Keratinocyte (primary cell): ENCODE data around the gene ACKR3. TPM values are rescaled to one million over a fixed set of nuclear protein-coding genes. Genes with fewer than 3 reads are reported as not detected.

Experiments used
- DNase-seq: peaks from one replicate; pipeline ENCODE4 v3.0.0-alpha.2; 2011; ENCODE audit warnings: low read depth, missing footprints, low spot score
- FAIRE-seq: peaks from 2 replicates; lab custom pipeline; 2011; peaks lifted over from hg19 to GRCh38; lab: Jason Lieb, UNC
- H2AFZ ChIP-seq: 2 replicates; pipeline ENCODE4 v1.6.0; 2012; ENCODE audit warnings: low read length, control low read depth, inconsistent platforms; ENCODE audit not compliant: control insufficient read depth
- H3K27ac ChIP-seq: 2 replicates; pipeline ENCODE4 v1.5.1; 2011; ENCODE audit warnings: low read length; ENCODE audit not compliant: control insufficient read depth, insufficient read depth
- H3K27me3 ChIP-seq: 3 replicates; pipeline ENCODE4 v1.6.0; 2011; ENCODE audit warnings: low read length; ENCODE audit not compliant: control insufficient read depth, insufficient read depth; ENCODE audit errors: extremely low read depth
- H3K36me3 ChIP-seq, 2 experiments: 2 replicates in 1 of 2; 3 replicates in 1 of 2; pipeline ENCODE4 v1.5.1; 2011; ENCODE audit warnings: low read length in 2 of 2, mild to moderate bottlenecking in 1 of 2; ENCODE audit not compliant: control insufficient read depth in 2 of 2, insufficient read depth in 2 of 2; ENCODE audit errors: extremely low read depth in 1 of 2
- H3K4me1 ChIP-seq: 3 replicates; pipeline ENCODE4 v1.5.1; 2011; ENCODE audit warnings: low read length; ENCODE audit not compliant: control insufficient read depth, insufficient read depth; ENCODE audit errors: extremely low read depth
- H3K4me2 ChIP-seq: 3 replicates; pipeline ENCODE4 v1.6.0; 2011; ENCODE audit warnings: low read depth, low read length; ENCODE audit not compliant: control insufficient read depth, insufficient read depth; ENCODE audit errors: extremely low read depth
- H3K4me3 ChIP-seq, 3 experiments: fragments of 200-600 bp in 1 of 3; sonication (generic) in 1 of 3; 2 replicates in 2 of 3; 3 replicates in 1 of 3; pipeline ENCODE4 v1.5.1; 2011 to 2016; ENCODE audit warnings: low read length in 3 of 3, mild to moderate bottlenecking in 3 of 3, control low read depth in 2 of 3, inconsistent platforms in 1 of 3, low read depth in 1 of 3, mixed read lengths in 1 of 3, mixed run types in 1 of 3, moderate library complexity in 1 of 3; ENCODE audit not compliant: control insufficient read depth in 2 of 3, insufficient read depth in 2 of 3; ENCODE audit errors: extremely low read depth in 1 of 3
- H3K79me2 ChIP-seq: 2 replicates; pipeline ENCODE4 v1.6.0; 2012; ENCODE audit warnings: low read length; ENCODE audit not compliant: control insufficient read depth, insufficient read depth
- H3K9ac ChIP-seq: 3 replicates; pipeline ENCODE4 v1.6.0; 2011; ENCODE audit warnings: low read length; ENCODE audit not compliant: control insufficient read depth, insufficient read depth; ENCODE audit errors: extremely low read depth
- H3K9me1 ChIP-seq: 3 replicates; pipeline ENCODE4 v1.6.0; 2011; ENCODE audit warnings: low read length; ENCODE audit not compliant: control insufficient read depth, insufficient read depth; ENCODE audit errors: extremely low read depth
- H3K9me3 ChIP-seq: 2 replicates; pipeline ENCODE4 v1.5.1; 2012; ENCODE audit warnings: low read depth, low read length; ENCODE audit not compliant: control insufficient read depth
- H4K20me1 ChIP-seq: 3 replicates; pipeline ENCODE4 v1.6.0; 2011; ENCODE audit warnings: low read length; ENCODE audit not compliant: control insufficient read depth, insufficient read depth; ENCODE audit errors: extremely low read depth
- CTCF ChIP-seq, 3 experiments: IDR thresholded peaks in 1 of 3; conservative IDR thresholded peaks in 1 of 3; optimal IDR thresholded peaks in 1 of 3; 2 replicates in 2 of 3; 3 replicates in 1 of 3; pipeline versions ENCODE3 to v1.5.1; 2011; ENCODE audit warnings: low read length in 3 of 3, mild to moderate bottlenecking in 3 of 3, moderate library complexity in 2 of 3, control low read depth in 1 of 3, inconsistent platforms in 1 of 3; ENCODE audit not compliant: insufficient read depth in 2 of 3; ENCODE audit errors: extremely low read depth in 1 of 3
- EZH2 ChIP-seq: IDR thresholded peaks from one replicate; pipeline ENCODE4 v1.6.1; 2012; ENCODE audit warnings: inconsistent platforms, mild to moderate bottlenecking, low read length, moderate library complexity
- dilution Hi-C: fragments of 300-500 bp; cut with MboI; formaldehyde crosslinking; loops from one replicate; pipeline ENCODE4 v1.7.0; 2020; ENCODE audit warnings: low sequenced_read_pairs; ENCODE audit not compliant: extremely low pct_ligation_motif_present
- polyA plus RNA-seq, 5 experiments: library from polyadenylated mRNA; depleted of rRNA in 3 of 5; stranded (reverse) in 3 of 5; stranded (forward) in 1 of 5; unstranded in 1 of 5; fragments of >200 nt; gene quantifications; 1 replicate in 1 of 5; 2 replicates in 3 of 5; 3 replicates in 1 of 5; pipeline versions ENCODE4 v1.2.1 to v1.2.3, GENCODE V29; 2011 to 2012; ENCODE audit warnings: missing spikeins in 2 of 5, low read depth in 1 of 5, low replicate concordance in 1 of 5

Gene ACKR3
- polyA plus RNA-seq, 1 donor (not counting 4 experiments of a cell fraction or from before 2014, with no cell fraction given): 29.4 TPM

DNA sequence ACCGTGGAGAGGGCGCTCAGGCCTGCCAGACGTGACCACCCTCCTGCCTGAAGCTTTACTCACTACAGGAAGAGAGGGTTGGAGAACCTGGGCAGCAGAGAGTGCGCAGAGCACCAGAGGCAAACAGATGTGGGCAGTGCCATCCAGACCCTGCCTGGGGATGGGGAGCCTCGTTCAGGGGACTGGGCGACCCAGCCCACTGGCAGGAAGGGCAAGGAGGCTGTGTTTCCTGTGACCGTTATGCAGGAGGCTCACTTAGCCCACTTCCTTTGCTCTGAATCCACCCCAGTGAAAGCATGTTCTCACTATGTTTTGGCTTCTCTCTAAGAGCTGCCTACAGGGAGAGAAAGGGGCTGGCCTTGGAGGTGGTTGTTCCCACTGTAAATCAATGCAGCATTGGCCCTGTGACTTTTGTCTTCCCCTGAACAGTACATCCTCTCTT is 23.0 kb upstream of the ACKR3 start:
- no peaks in the 10 kb centered on the region for H3K79me2 ChIP-seq
- H3K9me3 ChIP-seq: no peaks in the 10 kb centered on the region
- no peak overlapping the region for H3K27ac ChIP-seq
- dilution Hi-C loops: no loop called here
- H3K4me2 ChIP-seq: no peak overlapping the region
- H3K4me3 ChIP-seq: no peak overlapping the region
- no peak for FAIRE-seq
- H3K36me3 ChIP-seq: no peaks in the 10 kb centered on the region
- no peak for DNase-seq
- H3K4me1 ChIP-seq: no peaks in the 10 kb centered on the region
- H4K20me1 ChIP-seq: no peaks in the 10 kb centered on the region
- no peaks in the 10 kb centered on the region for H3K9me1 ChIP-seq
- no peak overlapping the region for H2AFZ ChIP-seq
- H3K27me3 ChIP-seq: peaks cover 4% of the 10 kb centered on the region
- TF ChIP-seq EZH2 (no peak), CTCF (optimal IDR thresholded peaks at IDR 0.05 in 1 of 3, IDR thresholded peaks at IDR 0.05 in 1 of 3, conservative IDR thresholded peaks at IDR 0.05 in 1 of 3; ENCODE audit: extremely low read depth in 1 of 3, insufficient read depth in 2 of 3, low read length in 3 of 3) (no peak)
- no peak overlapping the region for H3K9ac ChIP-seq

GRCh38 chr2:236547725-236548124 is 21.9 kb upstream of the ACKR3 start:
- Histone ChIP-seq H3K9me3 (no peaks in the 10 kb centered on the region), H3K4me2 (no peak overlapping the region), H4K20me1 (no peaks in the 10 kb centered on the region), H3K4me1 (no peaks in the 10 kb centered on the region), H3K27me3 (peaks cover 4% of the 10 kb centered on the region), H3K36me3 (no peaks in the 10 kb centered on the region), H3K27ac (no peak overlapping the region), H3K4me3 (no peak overlapping the region), H2AFZ (no peak overlapping the region), H3K9ac (no peak overlapping the region), H3K9me1 (no peaks in the 10 kb centered on the region), H3K79me2 (no peaks in the 10 kb centered on the region)
- DNase-seq (no peak), FAIRE-seq (no peak)
- TF ChIP-seq CTCF (optimal IDR thresholded peaks at IDR 0.05 in 1 of 3, IDR thresholded peaks at IDR 0.05 in 1 of 3, conservative IDR thresholded peaks at IDR 0.05 in 1 of 3; ENCODE audit: extremely low read depth in 1 of 3, insufficient read depth in 2 of 3, low read length in 3 of 3) (no peak), EZH2 (no peak)
- dilution Hi-C loops: no loop called here
